DOHH2 (cell line): ENCODE measurements around the gene VSIG8.

Source experiments
- CTCF ChIP-seq: fragments of 200-600 bp; sonication (generic); IDR thresholded peaks from one replicate; pipeline ENCODE4 v1.5.1; 2014; ENCODE audit warnings: antibody characterized with exemption, mild to moderate bottlenecking, low read depth, low read length; ENCODE audit not compliant: poor library complexity, severe bottlenecking
- EZH2phosphoT487 ChIP-seq: fragments of 200-600 bp; sonication (generic); IDR thresholded peaks from 2 replicates; pipeline ENCODE4 v1.6.1; 2017; ENCODE audit warnings: borderline replicate concordance, mild to moderate bottlenecking, antibody characterized with exemption, low read length, moderate library complexity, mixed read lengths

- TF ChIP-seq CTCF: no peak
- TF ChIP-seq EZH2phosphoT487: no peak
These were observed 6.3 kb upstream of the VSIG8 start for GRCh38 chr1:159868766-159869165.
